Keratinocyte (primary cell): Measurements from ENCODE around the gene TMEM129.

Experiments used
- EZH2 ChIP-seq: IDR thresholded peaks from one replicate; pipeline ENCODE4 v1.6.1; 2012; ENCODE audit warnings: inconsistent platforms, mild to moderate bottlenecking, low read length, moderate library complexity
- TF ChIP-seq, protein P1 (sequence below), 3 experiments: IDR thresholded peaks in 1 of 3; conservative IDR thresholded peaks in 1 of 3; optimal IDR thresholded peaks in 1 of 3; 2 replicates in 2 of 3; 3 replicates in 1 of 3; pipeline versions ENCODE3 to v1.5.1; 2011; ENCODE audit warnings: low read length in 3 of 3, mild to moderate bottlenecking in 3 of 3, moderate library complexity in 2 of 3, control low read depth in 1 of 3, inconsistent platforms in 1 of 3; ENCODE audit not compliant: insufficient read depth in 2 of 3; ENCODE audit errors: extremely low read depth in 1 of 3

DNA sequence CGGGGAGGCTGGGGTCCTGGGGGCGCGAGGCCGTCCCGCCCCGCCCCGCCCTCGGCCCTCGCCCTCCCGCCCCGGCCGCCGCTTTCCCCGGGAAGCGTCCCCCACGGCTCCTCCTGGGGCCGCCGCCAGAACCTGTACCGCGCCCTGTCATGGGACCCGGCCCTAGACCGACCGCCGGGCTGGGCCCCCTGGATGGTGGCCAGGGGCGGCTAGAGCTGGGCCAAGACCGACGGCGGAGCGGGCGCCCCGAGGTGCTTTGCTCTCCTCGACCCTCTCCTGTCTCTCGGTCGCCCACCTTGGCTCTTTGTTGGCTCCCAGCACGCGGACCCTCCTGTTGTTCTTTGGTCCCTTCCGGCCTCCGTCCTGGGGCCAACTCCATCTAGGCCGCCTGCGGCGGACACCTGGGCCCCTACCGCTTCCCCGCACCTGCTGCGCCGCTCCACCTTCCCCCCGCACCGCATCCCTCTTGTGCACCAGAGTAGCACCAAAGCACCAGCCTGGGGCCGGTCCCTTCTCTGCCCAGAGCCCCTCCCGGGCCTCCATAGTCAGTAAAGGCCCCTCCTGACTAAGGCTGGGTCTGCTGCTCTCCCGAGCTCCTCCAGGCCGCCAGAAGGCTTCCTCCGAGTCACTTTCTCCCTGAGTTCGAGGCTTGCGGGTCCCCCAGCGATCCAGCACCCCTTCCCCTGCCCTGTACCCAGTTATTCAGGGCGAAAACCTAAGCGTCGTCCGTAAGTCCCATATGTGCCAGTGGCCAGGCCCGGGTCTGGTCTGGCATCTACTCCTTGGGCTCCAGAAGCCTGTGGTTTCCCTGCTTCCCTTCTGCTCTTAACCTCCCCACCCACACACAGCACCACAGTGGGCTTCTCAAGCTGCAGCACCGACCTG, 785 bp upstream of the TMEM129 start:
- TF ChIP-seq, protein P1, sequence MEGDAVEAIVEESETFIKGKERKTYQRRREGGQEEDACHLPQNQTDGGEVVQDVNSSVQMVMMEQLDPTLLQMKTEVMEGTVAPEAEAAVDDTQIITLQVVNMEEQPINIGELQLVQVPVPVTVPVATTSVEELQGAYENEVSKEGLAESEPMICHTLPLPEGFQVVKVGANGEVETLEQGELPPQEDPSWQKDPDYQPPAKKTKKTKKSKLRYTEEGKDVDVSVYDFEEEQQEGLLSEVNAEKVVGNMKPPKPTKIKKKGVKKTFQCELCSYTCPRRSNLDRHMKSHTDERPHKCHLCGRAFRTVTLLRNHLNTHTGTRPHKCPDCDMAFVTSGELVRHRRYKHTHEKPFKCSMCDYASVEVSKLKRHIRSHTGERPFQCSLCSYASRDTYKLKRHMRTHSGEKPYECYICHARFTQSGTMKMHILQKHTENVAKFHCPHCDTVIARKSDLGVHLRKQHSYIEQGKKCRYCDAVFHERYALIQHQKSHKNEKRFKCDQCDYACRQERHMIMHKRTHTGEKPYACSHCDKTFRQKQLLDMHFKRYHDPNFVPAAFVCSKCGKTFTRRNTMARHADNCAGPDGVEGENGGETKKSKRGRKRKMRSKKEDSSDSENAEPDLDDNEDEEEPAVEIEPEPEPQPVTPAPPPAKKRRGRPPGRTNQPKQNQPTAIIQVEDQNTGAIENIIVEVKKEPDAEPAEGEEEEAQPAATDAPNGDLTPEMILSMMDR (optimal IDR thresholded peaks at IDR 0.05 in 1 of 3, IDR thresholded peaks at IDR 0.05 in 1 of 3, conservative IDR thresholded peaks at IDR 0.05 in 1 of 3; ENCODE audit: extremely low read depth in 1 of 3, insufficient read depth in 2 of 3, low read length in 3 of 3) = no peak
- TF ChIP-seq EZH2 = no peak
